Activated T-cell treated with anti-CD3 and anti-CD28 coated beads, Interleukin-2, amount 50 U/mL, for 72 hours (primary cell): ENCODE measurements around the gene RORC. TPM values are rescaled to one million over a fixed set of nuclear protein-coding genes. Genes with fewer than 3 reads are reported as not detected.

Experiments used
- ATAC-seq, 2 donors: fragments of 150-1000 bp; cut with Tn5 transposase; replicated peaks in 1 of 2; 2 replicates each; pipeline ENCODE4 v1.10.0; 2021; ENCODE audit warnings: moderate library complexity in 2 of 2, mild to moderate bottlenecking in 1 of 2
- DNase-seq, 2 donors: peaks; one replicate each; pipeline ENCODE4 v3.0.0; 2021 to 2022; ENCODE audit warnings: mixed read lengths in 1 of 2
- H3K27ac Mint-ChIP-seq: one replicate; pipeline ENCODE4 v1.8.0; 2022; ENCODE audit warnings: mild to moderate bottlenecking, moderate library complexity, mixed read lengths
- H3K27me3 Mint-ChIP-seq: one replicate; pipeline ENCODE4 v1.8.0; 2022; ENCODE audit warnings: low read depth, mixed read lengths
- H3K36me3 Mint-ChIP-seq, 2 donors: one replicate each; pipeline ENCODE4 v1.8.0; 2022; ENCODE audit warnings: mixed read lengths in 2 of 2, mild to moderate bottlenecking in 1 of 2; ENCODE audit not compliant: insufficient read depth in 2 of 2
- H3K4me1 Mint-ChIP-seq: one replicate; pipeline ENCODE4 v1.8.0; 2022; ENCODE audit warnings: low read depth, mixed read lengths
- H3K4me3 Mint-ChIP-seq, 2 donors: one replicate each; pipeline ENCODE4 v1.8.0; 2022; ENCODE audit warnings: mild to moderate bottlenecking in 2 of 2, mixed read lengths in 2 of 2, moderate library complexity in 2 of 2
- H3K9me3 Mint-ChIP-seq, 2 donors: one replicate each; pipeline ENCODE4 v1.8.0; 2022; ENCODE audit warnings: mixed read lengths in 2 of 2
- total RNA-seq, 2 donors: library from RNA; stranded (reverse); gene quantifications; one replicate each; pipeline ENCODE4 v1.2.3, GENCODE V29; 2022

The RORC gene
- total RNA-seq, 2 donors from 2014 or later: 1.8 to 10.3 TPM

- Mint-ChIP-seq H3K4me1 (peaks cover 97% of the 10 kb centered on the region), H3K4me3 (peak overlapping the region; percentile 81 to 82), H3K27ac (peak overlapping the region; percentile 59), H3K9me3 (no peaks in the 10 kb centered on the region), H3K27me3 (no peaks in the 10 kb centered on the region), H3K36me3 (no peaks in the 10 kb centered on the region)
- no peak for ATAC-seq
- DNase-seq: no peak
Measured at GRCh38 chr1:151830055-151830454, 1.5 kb downstream of the RORC start.

GRCh38 chr1:151829352-151830046, 2.1 kb downstream of the RORC start:
- DNase-seq: no peak
- Mint-ChIP-seq H3K4me1 (peaks cover 98% of the 10 kb centered on the region), H3K9me3 (no peaks in the 10 kb centered on the region), H3K27ac (peak overlapping the region; percentile 59), H3K27me3 (no peaks in the 10 kb centered on the region), H3K36me3 (no peaks in the 10 kb centered on the region), H3K4me3 (peak overlapping the region; percentile 81 to 82)
- ATAC-seq: peak; percentile 15 to 35

- Mint-ChIP-seq H3K36me3 (no peaks in the 10 kb centered on the region), H3K4me1 (peaks cover 92% of the 10 kb centered on the region), H3K9me3 (no peaks in the 10 kb centered on the region), H3K27ac (peak overlapping the region; percentile 59), H3K4me3 (peak overlapping the region; percentile 81 to 82), H3K27me3 (no peaks in the 10 kb centered on the region)
- DNase-seq: no peak
- ATAC-seq: no peak
Measured at GRCh38 chr1:151828921-151829320, 2.7 kb downstream of the RORC start.

GRCh38 chr1:151827853-151828252, 3.7 kb downstream of the RORC start:
- no peak for DNase-seq
- H3K9me3 Mint-ChIP-seq: no peaks in the 10 kb centered on the region

GRCh38 chr1:151825751-151826660, 5.6 kb downstream of the RORC start:
- peak overlapping the region; percentile 81 for H3K27ac Mint-ChIP-seq
- peak overlapping the region; percentile 24 to 39 for H3K4me3 Mint-ChIP-seq
- no peaks in the 10 kb centered on the region for H3K27me3 Mint-ChIP-seq
- ATAC-seq: no peak
- H3K4me1 Mint-ChIP-seq: peaks cover 90% of the 10 kb centered on the region
- DNase-seq: no peak
- no peaks in the 10 kb centered on the region for H3K9me3 Mint-ChIP-seq
- H3K36me3 Mint-ChIP-seq: no peaks in the 10 kb centered on the region

More at GRCh38 chr1:151827853-151828252, 3.7 kb downstream of the RORC start:
- Mint-ChIP-seq H3K27me3 (no peaks in the 10 kb centered on the region), H3K4me1 (peaks cover 90% of the 10 kb centered on the region), H3K4me3 (peak overlapping the region; percentile 81 to 82), H3K36me3 (no peaks in the 10 kb centered on the region), H3K27ac (peak overlapping the region; percentile 53)
- ATAC-seq: no peak

GRCh38 chr1:151825204-151825603, 6.4 kb downstream of the RORC start:
- H3K27me3 Mint-ChIP-seq: no peaks in the 10 kb centered on the region
- H3K27ac Mint-ChIP-seq: peak overlapping the region; percentile 9
- no peaks in the 10 kb centered on the region for H3K9me3 Mint-ChIP-seq
- ATAC-seq (no peak), DNase-seq (no peak)
- H3K4me1 Mint-ChIP-seq: peaks cover 90% of the 10 kb centered on the region
- H3K36me3 Mint-ChIP-seq: no peaks in the 10 kb centered on the region
- H3K4me3 Mint-ChIP-seq: peak overlapping the region; percentile 18 to 39

GRCh38 chr1:151823175-151823574, 8.4 kb downstream of the RORC start:
- Mint-ChIP-seq H3K27ac (peak overlapping the region; percentile 52), H3K4me3 (peak overlapping the region; percentile 54 to 84)

GRCh38 chr1:151822404-151822803, 9.2 kb downstream of the RORC start:
- DNase-seq (peak; percentile 73 to 78), ATAC-seq (peak; percentile 51 to 62)
- peaks cover 82% of the 10 kb centered on the region for H3K4me1 Mint-ChIP-seq
- peak overlapping the region; percentile 89 for H3K27ac Mint-ChIP-seq
- no peaks in the 10 kb centered on the region for H3K36me3 Mint-ChIP-seq
- peak overlapping the region; percentile 54 to 84 for H3K4me3 Mint-ChIP-seq
- no peaks in the 10 kb centered on the region for H3K9me3 Mint-ChIP-seq
- no peaks in the 10 kb centered on the region for H3K27me3 Mint-ChIP-seq

More at GRCh38 chr1:151823175-151823574, 8.4 kb downstream of the RORC start:
- Mint-ChIP-seq H3K9me3 (no peaks in the 10 kb centered on the region), H3K36me3 (no peaks in the 10 kb centered on the region), H3K27me3 (no peaks in the 10 kb centered on the region), H3K4me1 (peaks cover 90% of the 10 kb centered on the region)
- DNase-seq: no peak
- ATAC-seq: no peak

- no peak for DNase-seq
- H3K9me3 Mint-ChIP-seq: no peaks in the 10 kb centered on the region
- no peaks in the 10 kb centered on the region for H3K36me3 Mint-ChIP-seq
- H3K27ac Mint-ChIP-seq: peak overlapping the region; percentile 70
- H3K4me1 Mint-ChIP-seq: peaks cover 76% of the 10 kb centered on the region
- no peaks in the 10 kb centered on the region for H3K27me3 Mint-ChIP-seq
- peak; percentile 27 for ATAC-seq
- H3K4me3 Mint-ChIP-seq: peak overlapping the region; percentile 55 to 68
Measured at GRCh38 chr1:151820940-151821339, 10.7 kb downstream of the RORC start.

GRCh38 chr1:151819976-151820623, 11.5 kb downstream of the RORC start:
- H3K27me3 Mint-ChIP-seq: no peaks in the 10 kb centered on the region
- peaks cover 74% of the 10 kb centered on the region for H3K4me1 Mint-ChIP-seq
- peak overlapping the region; percentile 55 to 68 for H3K4me3 Mint-ChIP-seq
- no peaks in the 10 kb centered on the region for H3K36me3 Mint-ChIP-seq
- no peaks in the 10 kb centered on the region for H3K9me3 Mint-ChIP-seq
- peak; percentile 63 to 70 for ATAC-seq
- peak; percentile 46 to 61 for DNase-seq
- peak overlapping the region; percentile 70 for H3K27ac Mint-ChIP-seq

- no peaks in the 10 kb centered on the region for H3K9me3 Mint-ChIP-seq
- H3K27ac Mint-ChIP-seq: peak overlapping the region; percentile 81
- peak overlapping the region; percentile 4 to 68 for H3K4me3 Mint-ChIP-seq
- DNase-seq (no peak), ATAC-seq (no peak)
- peaks cover 68% of the 10 kb centered on the region for H3K4me1 Mint-ChIP-seq
- H3K27me3 Mint-ChIP-seq: no peaks in the 10 kb centered on the region
- no peaks in the 10 kb centered on the region for H3K36me3 Mint-ChIP-seq
Measured at GRCh38 chr1:151819227-151819835, 12.3 kb downstream of the RORC start.

- Mint-ChIP-seq H3K36me3 (no peaks in the 10 kb centered on the region), H3K27me3 (no peaks in the 10 kb centered on the region), H3K27ac (no peak overlapping the region), H3K4me1 (peaks cover 54% of the 10 kb centered on the region), H3K9me3 (no peaks in the 10 kb centered on the region), H3K4me3 (no peak overlapping the region)
- no peak for ATAC-seq
- DNase-seq: no peak
Measured at GRCh38 chr1:151817353-151817730, 14.3 kb downstream of the RORC start.
